Keratinocyte (primary cell): ENCODE data around the gene IL19.
"Not testable (repeated sequence)": the region's sequence is repeated elsewhere in the genome, so short reads cannot be mapped to it uniquely, and the experiment has no call there.

Experiments used
- CTCF ChIP-seq, 3 experiments: IDR thresholded peaks in 1 of 3; conservative IDR thresholded peaks in 1 of 3; optimal IDR thresholded peaks in 1 of 3; 2 replicates in 2 of 3; 3 replicates in 1 of 3; pipeline versions ENCODE3 to v1.5.1; 2011; ENCODE audit warnings: low read length in 3 of 3, mild to moderate bottlenecking in 3 of 3, moderate library complexity in 2 of 3, control low read depth in 1 of 3, inconsistent platforms in 1 of 3; ENCODE audit not compliant: insufficient read depth in 2 of 3; ENCODE audit errors: extremely low read depth in 1 of 3
- EZH2 ChIP-seq: IDR thresholded peaks from one replicate; pipeline ENCODE4 v1.6.1; 2012; ENCODE audit warnings: inconsistent platforms, mild to moderate bottlenecking, low read length, moderate library complexity

GRCh38 chr1:206778911-206779310 lies 8.3 kb downstream of the IL19 start:
- TF ChIP-seq CTCF (optimal IDR thresholded peaks at IDR 0.05 in 1 of 3, IDR thresholded peaks at IDR 0.05 in 1 of 3, conservative IDR thresholded peaks at IDR 0.05 in 1 of 3; ENCODE audit: extremely low read depth in 1 of 3, insufficient read depth in 2 of 3, low read length in 3 of 3); EZH2: not testable (repeated sequence)
